Stimulated activated CD4-positive, alpha-beta T cell treated with anti-CD3 and anti-CD28 coated beads, Interleukin-15, amount 100 ng/mL, for 24 hours (primary cell): Measurements from ENCODE around the gene BICRA.
"Not testable (repeated sequence)": the region's sequence is repeated elsewhere in the genome, so short reads cannot be mapped to it uniquely, and the experiment has no call there.

ENCODE experiments used
- DNase-seq: peaks from one replicate; pipeline ENCODE4 v3.0.0-alpha.2; 2020

BICRA gene

DNA sequence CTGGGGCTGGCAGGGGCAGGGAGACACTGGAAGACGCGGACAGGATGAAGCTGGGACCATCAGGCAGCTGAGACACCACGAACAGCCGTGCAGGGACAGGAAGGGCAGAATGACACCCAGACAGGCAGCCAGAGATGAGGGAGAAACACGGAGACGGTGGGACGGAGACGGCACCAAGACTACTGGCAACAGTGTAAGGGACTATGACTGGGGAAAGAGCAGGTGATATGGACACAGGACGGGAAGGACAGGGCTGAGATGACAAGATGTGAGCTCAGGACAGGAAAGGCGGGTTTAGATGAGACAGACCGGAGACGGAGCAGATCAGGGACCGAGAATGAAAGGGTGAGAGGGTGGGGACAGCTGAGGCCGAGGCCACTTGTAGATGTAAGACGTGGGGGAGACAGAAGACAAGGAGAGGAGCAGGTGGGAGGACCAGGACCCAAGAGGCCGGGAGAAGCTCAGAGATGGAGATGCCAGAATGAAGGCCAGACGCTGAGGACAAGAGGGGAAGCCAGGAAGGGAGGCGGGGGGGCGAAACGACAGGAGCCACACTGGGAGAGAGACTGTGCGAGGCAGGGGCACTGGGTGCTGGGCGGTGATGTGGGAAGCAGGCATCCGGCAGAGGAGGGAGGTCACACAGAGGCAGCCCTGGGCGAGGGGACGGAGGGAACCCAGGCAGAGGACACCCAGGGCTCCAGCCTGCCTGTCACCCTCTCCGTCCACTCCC is 86.8 kb downstream of the BICRA start:
- no peak for DNase-seq

- DNase-seq, result no peak
Measured at GRCh38 chr19:47696635-47697034, 87.7 kb downstream of the BICRA start.

- peak; percentile 64 for DNase-seq
Measured at GRCh38 chr19:47697863-47698609, 89.1 kb downstream of the BICRA start.

GRCh38 chr19:47698631-47699359 is 89.9 kb downstream of the BICRA start:
- no peak for DNase-seq

DNA sequence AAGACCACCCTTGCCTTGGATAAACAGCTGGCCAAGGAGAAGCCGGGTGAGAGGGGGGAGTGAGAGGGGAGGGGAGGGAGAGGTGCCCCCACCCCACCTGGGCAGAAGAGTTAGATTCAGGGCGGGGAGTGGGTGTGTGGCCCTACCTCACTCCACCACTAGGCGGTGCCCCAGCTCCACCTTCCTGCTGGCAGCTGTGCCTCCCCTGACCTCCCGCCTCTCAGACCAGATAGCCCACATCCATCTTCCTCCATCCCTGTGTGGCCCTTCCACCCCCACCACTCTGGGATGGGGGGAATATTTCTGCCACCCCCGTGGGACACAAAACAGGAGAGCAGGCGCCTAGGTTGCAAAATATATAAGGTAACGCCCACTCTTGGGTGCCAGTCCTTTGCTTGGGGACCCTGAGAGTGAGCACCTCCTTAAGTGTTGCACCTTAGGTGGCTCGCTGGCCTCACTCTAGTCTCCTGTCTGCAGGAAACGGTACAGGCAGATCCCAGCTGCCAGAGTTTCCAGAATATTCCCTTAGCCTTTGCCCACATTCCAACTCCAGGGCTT is 90.5 kb downstream of the BICRA start:
- DNase-seq, result peak; percentile 67

GRCh38 chr19:47700934-47701716 is 92.2 kb downstream of the BICRA start:
- DNase-seq, result no peak

DNA sequence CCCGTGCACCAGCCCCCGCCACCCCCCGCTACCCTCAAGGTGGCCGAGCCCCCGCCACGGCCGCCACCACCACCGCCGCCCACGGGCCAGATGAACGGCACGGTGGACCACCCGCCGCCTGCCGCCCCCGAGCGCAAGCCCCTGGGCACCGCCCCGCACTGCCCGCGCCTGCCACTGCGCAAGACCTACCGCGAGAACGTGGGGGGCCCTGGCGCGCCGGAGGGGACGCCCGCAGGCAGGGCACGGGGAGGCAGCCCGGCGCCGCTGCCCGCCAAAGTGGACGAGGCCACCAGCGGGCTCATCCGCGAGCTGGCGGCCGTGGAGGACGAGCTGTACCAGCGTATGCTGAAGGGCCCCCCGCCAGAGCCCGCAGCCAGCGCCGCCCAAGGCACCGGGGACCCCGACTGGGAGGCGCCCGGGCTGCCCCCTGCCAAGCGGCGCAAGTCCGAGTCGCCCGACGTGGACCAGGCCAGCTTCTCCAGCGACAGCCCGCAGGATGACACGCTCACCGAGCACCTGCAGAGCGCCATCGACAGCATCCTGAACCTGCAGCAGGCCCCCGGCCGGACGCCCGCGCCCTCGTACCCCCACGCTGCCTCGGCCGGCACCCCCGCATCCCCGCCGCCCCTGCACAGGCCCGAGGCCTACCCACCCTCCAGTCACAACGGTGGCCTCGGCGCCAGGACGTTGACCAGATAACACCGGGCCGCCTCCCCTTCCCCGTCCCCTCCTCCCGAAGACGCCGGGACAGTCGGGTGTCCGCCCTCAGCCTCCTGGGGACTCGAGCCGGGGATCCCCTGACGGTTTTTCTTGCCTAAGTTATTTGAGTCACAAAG is 93.0 kb downstream of the BICRA start:
- no peak for DNase-seq

- no peak for DNase-seq
Measured at GRCh38 chr19:47702671-47703070, 93.7 kb downstream of the BICRA start.

DNA sequence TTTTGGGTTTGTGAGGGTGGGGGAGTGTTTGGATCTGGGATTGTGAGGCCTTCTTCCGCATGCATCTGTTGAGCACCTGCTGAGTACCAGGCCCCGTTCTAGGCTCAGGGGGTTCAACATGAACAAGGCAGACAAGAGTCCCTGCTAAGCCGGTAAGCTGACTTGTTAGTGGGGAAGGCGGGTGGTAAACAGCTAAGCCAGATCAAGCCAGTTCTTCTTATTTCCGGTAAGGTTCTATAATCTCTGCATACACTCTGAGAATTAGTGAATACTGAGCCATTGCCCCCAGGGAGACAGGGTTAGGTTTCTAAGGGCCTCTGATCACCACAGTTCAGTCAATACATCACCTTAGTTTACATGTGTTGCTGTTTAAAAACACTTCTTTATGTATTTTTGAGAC is 94.4 kb downstream of the BICRA start:
- DNase-seq, result no peak

- no peak for DNase-seq
Measured at GRCh38 chr19:47704024-47704423, 95.1 kb downstream of the BICRA start.

GRCh38 chr19:47704656-47705055 is 95.7 kb downstream of the BICRA start:
- DNase-seq, result no peak

- DNase-seq, result peak; percentile 85
Measured at GRCh38 chr19:47707135-47707925, 98.4 kb downstream of the BICRA start.

GRCh38 chr19:47711652-47712242 is 102.8 kb downstream of the BICRA start:
- no peak for DNase-seq

- peak; percentile 64 for DNase-seq
Measured at GRCh38 chr19:47713046-47714021, 104.4 kb downstream of the BICRA start, which contains the start of gene EHD2. Gene EHD2, plus strand, starts transcription at chr19:47713422. Its CDS starts 3,191 bp downstream, at chr19:47716613.

- no peak for DNase-seq
Measured at GRCh38 chr19:47714339-47714738, 105.4 kb downstream of the BICRA start.

- not testable (repeated sequence) for DNase-seq
Measured at GRCh38 chr19:47714855-47715254, 105.9 kb downstream of the BICRA start.

GRCh38 chr19:47716270-47716937 is 107.5 kb downstream of the BICRA start:
- no peak for DNase-seq

- not testable (repeated sequence) for DNase-seq
Measured at GRCh38 chr19:47718415-47719046, 109.6 kb downstream of the BICRA start.
